Stimulated activated CD8-positive, alpha-beta memory T cell treated with anti-CD3 and anti-CD28 coated beads, Interleukin-7, amount 100 ng/mL, for 24 hours (primary cell): ENCODE results near the gene SBF1.

ENCODE experiments used
- DNase-seq: peaks from one replicate; pipeline ENCODE4 v3.0.0-alpha.2; 2020; ENCODE audit warnings: low read depth

The SBF1 gene

DNA sequence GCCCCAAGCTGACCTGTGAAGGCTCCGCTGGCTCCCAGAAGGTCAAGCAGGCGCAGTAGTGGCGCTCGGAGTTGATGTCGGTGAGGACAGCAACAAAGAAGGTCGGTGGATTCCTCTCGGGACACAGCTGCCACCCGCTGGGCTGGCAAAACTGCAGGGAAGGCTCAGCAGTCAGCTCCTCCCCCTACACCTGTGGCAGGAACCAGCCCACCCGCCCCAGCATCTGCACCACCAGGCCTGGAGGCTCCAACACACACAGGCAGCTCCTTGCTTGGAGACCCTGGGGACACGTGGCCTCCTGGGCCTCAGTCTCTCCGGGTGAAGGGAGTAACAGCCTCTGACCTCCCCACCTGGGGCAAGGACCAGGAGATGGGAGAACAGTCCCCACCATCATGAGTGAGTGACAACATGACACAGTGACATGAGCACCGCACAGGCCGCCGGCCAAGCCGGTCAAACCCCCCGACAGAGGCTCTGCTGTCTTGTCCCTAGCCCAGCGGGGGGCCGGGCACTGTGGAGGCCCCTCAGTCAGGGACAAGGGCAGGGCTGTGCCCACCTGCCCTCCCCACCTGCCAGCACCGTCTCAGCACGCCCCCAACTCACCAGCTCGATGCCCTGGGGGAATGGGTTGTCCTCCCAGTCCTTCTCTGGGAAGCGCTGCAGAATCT lies 6.9 kb downstream of the SBF1 start:
- DNase-seq: no peak

DNA sequence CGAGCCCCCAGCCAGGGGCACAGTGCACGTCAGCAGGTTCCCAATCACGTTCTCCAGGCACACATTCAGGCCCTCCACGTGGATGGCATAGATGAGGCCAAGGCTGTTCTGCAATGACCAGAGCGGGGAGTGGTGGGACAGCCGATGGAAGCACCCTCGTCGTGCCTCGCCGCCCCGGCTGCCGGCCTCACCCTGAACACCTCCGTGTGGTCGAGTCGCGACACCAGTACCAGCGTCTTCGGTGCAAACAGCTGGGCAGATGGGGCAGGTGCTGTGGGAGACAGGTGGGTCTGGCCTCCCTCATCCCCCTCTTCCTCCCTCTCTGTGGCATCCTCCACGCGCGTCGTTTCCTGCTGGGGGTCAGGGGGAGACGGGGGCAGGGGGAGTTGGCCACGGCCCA lies 7.5 kb downstream of the SBF1 start:
- DNase-seq: no peak

DNA sequence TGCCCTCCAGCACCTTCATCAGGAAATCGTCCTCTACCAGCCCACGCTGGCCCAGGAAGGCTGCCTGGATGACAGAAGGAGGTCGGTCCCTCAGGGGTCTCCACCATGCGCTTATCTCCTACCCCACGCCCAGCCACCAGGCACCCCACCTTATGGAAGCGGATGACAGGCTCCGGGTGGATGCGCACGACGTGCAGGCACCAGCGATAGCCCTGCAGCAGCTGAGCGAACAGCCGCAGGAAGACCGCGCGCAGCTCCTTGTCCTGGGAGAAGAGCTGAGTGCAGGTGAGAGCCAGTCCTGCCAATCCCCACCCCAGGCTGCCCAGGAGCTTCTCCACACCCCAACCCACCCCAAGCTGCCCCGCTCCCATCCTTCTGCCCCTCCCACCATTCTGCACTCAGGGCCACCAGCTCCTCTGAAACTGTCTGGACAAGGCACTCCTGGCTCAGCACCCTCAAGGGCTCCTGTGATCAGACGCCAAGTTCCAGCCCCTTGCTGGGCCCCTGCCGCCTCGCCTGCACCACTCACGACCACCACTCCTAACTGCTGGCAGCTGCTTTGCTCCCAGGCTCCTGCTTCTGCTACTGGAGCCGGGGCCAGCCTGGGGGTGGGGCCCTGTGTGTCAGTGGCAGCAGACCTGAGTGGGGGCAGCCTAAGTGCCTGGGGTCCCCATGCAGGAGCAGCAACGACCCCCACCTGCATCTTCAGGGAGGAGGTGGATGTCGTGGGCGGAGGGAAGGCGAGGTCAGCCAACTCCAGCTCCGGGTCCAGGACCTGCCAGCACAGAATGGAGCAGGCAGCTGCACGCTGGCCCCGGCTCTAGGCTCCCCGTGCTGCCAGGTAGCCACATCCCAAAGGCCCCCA lies 9.5 kb downstream of the SBF1 start:
- no peak for DNase-seq

DNA sequence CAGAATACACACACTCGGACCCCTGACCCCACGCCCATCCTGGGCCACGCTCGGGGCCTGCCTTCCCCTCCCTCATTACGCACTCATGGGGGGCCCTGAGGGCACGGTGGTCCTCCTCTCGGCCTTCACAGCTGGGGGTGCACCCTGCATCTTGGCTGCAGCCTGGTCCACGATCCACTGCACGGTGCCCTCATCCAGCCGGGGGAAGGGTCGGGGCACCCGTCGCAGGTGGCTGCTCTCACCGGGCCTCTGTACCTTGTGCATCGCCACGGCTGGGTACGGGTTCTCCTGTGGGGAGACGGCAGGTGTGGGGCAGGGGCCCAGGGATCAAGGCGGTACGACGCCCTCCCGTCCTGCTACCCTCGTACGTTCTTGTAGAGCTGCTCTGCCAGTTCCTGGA lies 10.4 kb downstream of the SBF1 start:
- DNase-seq: no peak

DNA sequence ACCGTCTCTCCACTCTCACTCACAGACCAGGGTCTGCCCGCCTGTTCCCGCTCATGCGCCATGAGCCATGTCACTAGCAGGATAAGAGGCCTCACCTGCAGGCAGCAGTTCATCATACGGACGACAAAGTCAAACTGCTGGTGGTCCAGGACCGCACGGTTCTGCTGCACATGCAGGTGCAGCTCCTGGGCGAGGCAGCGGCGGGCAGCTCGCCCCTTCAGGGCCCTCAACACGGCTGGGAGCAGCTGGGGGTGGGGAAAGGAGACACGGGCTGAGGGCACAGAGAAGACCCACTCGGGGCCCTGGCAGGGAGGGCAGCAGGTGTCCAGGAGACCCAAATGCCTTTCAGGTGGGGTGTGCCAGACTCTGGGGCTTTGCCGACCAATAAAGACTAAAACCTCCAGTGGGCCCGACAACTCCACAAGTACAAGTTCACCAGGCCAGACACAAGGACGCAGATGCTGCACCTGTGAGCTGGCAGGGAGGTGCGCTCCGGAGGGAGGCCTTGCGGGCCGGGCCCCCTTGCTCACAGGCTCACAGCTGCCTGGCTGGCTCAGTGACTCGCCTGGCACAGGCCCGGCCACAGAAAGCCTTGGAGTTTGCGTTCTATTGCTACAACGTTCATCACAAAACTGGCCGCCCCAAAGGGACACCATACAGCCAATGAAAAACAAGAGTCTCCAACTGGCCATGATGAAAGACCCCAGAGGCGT lies 11.5 kb downstream of the SBF1 start:
- DNase-seq: no peak

DNA sequence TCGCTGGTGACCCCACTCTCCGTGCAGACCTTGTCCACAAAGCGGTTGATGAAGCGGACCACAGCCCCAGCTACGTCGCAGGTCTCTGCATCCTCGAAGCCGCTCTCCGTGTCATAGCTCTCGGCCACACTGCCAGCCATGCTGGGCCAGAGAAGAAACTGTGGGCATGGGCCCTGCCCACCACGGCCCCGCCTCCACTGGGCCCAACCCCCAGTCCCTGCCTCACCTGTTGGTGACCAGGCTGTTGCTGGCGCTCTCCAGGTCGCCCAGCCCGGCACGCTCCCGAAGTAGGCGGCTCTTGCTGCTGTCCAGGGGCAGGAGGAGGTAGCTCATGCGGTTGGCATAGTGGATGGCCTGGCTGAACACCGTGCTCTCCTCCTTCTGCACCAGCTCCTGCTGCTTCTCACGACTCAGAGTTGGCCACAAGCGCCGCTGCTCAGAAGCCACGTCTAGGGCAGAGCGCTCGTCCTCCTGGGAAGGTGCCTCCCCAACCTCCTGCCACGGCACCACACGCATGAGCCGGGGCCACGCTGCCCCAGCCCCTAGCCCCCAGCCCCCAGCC lies 12.8 kb downstream of the SBF1 start:
- no peak for DNase-seq

DNA sequence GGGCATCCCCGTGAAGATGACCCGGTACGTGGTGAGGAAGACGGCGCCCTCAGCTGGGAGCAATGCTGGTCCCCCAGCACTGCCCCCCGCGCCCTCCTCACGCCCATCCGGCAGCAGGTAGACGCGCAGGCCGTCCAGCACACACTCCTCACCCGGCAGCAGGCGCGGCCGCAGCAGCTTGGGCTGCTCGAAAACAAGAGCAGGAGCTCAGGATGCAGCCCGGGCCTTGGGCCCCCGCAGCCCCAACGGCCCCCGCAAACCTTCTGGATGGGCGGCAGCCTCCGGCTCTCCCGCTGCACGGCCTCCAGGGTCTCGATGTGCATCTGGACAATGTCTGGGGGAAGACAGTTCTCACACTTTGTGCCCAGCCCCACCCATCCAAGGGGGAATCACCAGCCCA lies 13.3 kb downstream of the SBF1 start:
- DNase-seq: no peak

DNA sequence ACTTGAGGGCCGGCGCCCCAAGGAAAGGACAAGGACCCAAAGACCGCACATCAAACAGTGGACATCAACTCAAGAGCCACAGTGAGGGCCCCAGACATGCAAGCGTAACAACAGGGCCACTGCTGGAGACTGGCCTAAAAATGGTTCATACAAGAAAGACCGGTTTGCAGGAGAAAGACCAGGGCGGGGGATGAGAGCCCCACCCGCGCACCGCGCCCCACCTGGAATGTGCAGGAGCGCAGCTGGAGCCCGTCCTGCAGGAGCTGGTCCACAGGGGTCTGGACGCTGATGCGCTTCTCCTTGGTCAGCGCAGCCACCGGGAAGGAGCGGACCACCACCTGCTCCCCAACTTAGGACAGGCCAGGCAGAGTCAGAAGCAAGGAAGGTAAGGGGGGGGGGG lies 13.9 kb downstream of the SBF1 start:
- no peak for DNase-seq

DNA sequence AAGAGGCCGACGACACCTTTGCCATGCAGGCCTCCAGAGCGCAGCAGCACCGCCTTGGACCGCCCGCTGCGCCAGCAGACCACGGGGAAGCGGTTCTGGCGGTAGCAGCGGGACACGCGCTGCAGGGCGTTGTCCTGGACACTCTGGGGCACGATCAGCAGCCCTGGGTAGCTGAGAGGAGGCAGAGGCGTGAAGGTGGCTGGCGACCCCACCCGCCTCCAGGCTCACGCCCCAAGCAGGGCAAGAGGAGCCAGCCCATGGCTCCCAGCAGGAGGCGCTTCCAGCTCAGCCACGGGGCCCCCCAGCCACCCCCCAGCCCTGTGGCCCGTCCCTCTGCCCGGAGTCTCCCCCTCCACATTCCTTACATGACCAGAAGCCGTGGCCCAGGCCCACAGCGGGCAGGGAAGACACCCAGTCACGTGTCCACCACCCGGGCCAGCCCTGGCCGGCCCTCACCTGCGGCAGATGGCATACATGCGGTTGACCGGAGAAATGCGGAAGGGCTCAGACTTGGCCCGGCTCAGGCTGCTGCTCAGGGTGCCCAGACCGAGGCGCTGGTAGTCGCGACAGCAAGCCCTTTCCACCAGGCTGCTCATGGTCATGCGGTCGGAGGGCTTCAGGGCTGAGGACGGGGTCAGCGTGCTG lies 15.2 kb downstream of the SBF1 start:
- DNase-seq: no peak

DNA sequence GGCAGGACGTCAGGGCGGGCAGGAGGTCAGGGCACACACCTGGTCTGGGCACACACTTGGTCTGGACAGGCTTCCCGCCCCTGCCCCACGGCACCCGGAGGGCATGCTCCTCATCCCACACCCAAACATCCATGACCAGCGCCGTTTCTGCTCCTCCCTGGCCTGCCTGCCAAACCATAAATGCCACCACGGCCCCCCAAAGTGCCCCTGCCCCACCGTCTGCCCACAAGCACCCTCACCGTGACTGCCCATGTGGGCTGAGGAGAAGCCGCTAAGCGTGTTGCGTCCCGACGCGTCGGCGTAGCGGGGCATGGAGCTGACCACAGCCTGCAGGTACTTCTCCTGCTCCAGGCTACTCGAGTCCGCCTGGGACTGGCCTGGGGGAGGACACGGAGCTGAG lies 15.8 kb downstream of the SBF1 start:
- DNase-seq: no peak

DNA sequence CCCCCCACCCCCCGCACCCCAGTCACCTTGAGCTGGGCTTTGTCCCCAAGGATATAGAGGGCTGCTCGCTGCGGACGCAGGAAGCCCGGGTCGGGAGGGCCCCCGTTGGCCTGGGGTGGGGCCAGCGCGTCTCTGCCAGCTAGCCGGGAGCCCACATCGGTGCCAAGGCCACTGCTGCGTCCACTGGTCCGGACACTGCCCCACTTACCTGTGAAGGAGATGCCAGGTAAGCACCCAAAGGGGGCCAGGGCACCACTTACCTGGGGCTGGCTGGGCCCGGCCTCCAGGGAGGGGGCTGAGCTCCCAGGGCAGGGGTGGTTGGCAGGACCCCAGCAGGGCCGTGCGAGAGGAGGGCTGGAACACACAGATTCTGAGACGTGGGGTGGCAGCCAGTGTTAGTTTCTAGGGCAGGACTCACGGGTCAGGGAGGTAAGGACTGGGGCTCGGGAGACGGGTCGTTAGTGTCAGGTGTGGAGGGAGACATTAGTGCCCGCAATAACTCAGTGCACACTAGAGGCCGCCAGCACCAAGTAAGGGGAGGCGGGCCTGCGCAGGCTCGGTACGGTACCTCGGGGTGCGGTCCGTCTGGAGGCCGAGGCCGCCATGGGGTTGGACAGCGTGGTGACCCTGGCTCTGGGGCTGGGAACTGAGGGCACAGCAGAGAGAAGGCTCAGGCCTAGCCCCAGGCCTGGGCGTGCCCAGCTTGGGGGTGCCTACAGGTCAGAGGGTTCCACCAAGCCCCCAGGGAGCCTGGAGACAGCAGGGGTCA lies 18.2 kb downstream of the SBF1 start:
- no peak for DNase-seq

DNA sequence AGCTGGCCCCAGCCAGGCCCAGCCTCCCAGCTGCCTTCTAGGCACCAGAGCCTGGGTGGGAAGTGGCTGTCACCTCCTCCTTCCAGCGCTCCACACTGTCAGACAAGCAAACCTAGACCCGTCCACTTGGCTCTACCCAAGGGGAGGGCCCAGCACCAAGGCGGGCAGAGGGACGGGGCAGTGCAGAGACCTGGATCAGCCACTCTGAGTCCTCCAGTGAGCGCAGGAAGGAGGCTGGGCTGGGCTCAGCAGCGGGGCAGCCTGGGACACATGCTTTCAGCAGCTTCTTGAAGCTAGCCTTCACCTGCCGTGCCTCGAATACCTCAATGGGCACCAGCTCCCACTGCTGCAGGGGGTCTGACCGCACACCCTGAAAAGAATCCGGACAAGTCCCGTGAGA lies 18.8 kb downstream of the SBF1 start:
- no peak for DNase-seq

DNA sequence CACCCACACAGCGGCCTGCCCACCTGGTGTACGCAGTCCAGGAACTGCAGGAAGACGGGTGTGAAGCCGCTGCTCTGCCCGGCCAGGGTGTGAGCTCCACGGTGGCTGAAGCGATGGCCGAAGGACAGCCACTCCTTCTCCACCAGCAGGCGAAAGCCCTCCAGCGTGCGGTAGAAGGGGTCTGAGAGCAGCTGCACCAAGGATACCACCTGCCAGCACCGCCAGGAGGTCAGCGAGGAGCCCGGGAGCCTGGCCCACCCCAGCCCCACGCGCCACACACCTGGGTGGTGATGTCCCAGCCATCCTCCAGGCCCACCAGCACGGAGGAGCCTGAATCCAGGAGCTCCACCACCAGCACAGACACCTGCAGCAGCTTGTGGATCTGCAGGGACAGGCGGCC lies 19.6 kb downstream of the SBF1 start:
- DNase-seq: no peak

DNA sequence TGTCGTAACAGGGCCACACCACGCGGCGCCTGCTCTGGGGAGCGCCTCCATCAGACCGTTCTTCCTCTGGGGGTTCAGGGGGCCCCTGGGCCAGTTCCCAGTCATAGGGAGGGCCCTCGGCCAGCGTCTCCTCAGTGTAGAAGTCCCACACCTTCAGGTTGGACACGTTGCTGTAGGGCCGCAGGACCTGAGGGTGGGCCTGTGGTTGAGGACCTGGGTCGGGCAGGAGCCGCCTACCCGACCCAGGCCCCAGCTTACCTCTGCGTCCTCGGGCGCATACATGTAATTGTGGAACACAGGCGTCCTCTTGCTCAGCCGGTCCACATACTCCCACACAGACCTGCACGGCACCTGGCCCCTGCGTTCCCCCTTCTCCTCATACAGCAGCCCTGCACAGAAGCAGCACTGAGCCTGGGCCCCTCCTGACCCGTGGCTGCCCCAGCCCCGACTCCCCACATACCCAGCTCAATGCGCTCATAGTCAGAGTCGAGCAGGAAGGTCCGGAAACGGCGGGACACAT lies 20.2 kb downstream of the SBF1 start:
- no peak for DNase-seq

DNA sequence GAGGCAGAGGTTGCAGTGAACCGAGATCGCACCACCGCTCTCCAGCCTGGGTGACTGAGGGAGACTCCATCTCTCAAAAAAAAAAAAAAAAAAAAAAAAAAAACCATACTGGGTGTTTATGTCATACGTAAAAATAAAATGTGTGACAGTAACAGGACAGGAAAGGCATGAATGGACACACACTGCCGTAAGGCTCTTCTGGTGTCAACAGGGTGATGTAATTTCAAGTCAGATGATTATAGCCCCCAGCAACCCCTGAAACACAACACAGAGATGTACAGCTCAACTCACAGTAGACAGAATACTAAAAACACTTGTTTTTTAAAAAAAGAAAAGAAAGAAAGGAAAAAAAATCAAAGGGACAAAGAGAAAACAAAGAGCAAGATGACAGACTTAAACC lies 22.2 kb downstream of the SBF1 start:
- DNase-seq: no peak

DNA sequence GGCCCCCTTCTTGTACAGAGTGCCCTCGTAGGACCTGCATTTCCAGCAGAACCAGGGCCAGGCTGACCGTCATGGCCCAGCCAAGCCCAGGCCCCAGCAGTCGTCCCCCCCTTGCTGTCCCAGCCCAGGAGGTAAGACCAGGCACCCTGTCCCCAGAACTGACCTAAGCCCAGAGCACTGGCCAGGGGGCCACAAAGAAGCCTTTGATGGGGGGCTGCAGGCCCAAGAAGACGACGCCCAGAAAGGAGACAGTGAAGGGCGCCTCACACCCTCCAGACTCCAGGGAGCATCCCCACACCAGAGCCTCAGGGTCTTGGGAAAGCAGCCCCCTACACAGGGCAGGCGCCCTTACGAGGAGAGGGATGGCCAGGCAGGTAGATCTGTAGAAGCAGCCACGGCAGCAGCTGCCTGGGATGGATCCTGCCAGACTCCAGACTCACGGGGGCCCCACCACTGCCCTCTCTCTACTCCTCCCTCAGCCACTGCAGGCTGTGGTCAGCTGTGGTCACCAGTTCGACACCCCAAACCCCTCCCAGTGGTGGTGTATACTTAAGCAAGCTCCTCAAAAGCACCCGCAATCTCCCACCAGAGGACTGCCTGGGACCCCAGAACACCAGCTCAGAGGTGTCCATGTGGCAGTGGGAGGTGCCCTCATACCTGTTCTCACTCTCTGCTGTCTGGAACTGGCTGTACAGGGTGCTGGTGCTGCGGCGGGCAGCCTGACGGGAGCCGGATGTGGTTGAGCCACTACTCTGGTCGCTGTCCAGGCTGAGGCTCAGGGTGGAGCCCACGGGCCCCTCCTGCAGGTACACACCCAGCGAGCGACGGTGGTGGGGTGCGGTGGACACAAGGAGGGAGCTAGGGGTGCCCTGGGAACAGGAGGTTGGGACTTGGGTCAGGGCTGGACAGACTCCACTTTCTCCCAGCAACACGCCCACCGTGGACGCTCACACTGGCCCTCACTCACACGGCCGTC lies 27.0 kb downstream of the SBF1 start:
- no peak for DNase-seq

DNA sequence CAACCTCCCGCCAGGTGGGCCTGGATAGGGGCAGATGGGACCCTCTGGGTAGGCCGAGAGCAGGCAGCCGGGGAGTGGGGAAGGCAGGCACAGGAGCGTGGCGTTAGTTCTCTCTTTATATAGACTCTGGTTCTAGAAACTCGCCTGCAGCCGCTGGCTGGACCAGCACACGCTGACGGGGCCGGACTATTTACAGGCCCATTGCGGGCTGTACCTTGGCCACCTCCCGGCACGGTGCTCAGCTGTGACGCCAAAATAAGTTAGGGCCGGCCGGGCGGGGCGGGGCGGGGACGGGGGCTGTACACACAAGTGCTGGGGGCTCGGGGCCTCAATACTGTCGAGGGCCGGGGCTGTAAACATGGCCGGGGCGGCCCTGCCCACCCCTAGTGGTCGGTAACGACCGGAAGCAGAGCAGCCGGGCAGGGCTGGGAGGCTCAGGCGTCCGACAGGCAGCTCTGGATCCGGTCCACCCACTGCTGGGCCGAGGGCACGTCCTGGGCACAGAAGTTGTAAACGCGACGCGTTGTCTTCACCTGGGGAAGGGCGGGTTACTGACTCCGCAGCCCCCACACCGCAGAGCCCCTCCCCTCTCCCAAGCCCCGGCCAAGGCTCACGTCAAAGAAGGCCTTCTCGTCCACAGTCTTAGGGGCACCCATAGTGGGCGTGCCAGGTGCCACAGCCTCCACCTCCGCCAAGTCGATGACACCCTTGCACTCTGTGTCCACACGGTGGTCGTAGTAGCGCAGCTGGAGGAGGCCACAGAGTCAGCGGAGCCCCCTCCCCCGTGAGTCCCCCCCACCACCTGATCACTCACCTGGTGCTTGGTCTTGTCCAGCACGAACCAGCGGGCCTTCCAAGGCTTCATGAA lies 27.9 kb downstream of the SBF1 start:
- DNase-seq: no peak

DNA sequence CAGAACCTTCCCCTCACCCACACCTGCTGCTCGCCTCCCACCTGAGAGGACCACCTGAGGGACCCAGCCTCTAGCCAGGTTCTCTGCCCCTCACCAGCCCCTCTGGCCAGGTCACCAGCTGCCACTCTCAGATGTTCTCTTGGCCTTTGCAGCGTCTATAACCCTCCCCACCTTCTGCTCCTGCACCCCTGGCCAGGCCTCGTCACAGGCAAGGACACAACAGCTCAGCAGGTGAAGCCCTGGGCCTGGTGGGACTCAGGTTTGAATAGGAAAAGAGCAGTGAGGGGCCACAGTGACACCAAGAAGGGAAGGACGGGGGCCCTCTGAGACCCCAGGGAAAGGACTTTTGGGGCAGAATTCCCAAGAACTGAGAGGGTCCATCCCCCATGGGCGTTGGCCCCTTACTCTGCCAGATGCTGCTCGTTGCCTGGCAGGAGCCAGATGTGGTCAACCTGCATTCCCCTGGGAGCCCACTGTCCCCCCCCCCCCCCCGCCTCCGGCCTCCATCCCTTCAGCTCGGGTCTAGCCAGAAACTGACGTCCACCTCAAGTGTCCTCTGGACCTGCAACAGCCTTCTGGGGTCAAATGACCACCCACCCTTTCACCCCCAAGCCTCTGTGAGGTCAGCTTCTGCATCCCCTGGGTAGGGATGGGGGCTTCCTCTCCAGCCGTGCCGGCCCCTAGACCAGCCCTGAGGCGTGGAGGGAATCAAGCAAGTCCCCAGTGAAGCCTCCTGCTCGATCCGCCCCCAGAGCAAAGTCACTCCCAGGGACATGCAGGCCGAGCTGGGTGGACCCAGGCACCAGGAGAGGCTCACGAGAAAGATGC lies 28.7 kb downstream of the SBF1 start:
- no peak for DNase-seq
